HEK293T (cell line): ENCODE measurements around the gene POLR2L.

ENCODE experiments used
- CTCF ChIA-PET: fragments of 350-600 bp; formaldehyde crosslinking; extraction: SDS; loops from one replicate; lab custom pipeline; 2021; ENCODE audit warnings: antibody characterized with exemption, inconsistent platforms; lab: Yijun Ruan, JAX
- POLR2A ChIA-PET: fragments of 350-600 bp; formaldehyde crosslinking; extraction: SDS; loops from one replicate; lab custom pipeline; 2020; ENCODE audit warnings: antibody characterized with exemption, inconsistent platforms; lab: Yijun Ruan, JAX
- DNase-seq: peaks from one replicate; pipeline ENCODE4 v3.0.0; 2012; ENCODE audit warnings: mixed read lengths; ENCODE audit errors: extremely low spot score
- ARNT ChIP-seq: fragments of 450-650 bp; IDR thresholded peaks from 2 replicates; pipeline ENCODE4 v1.6.1; 2017; ENCODE audit warnings: mild to moderate bottlenecking
- BHLHE40 ChIP-seq: fragments of 450-650 bp; IDR thresholded peaks from 2 replicates; pipeline ENCODE4 v1.6.1; 2016; ENCODE audit warnings: mild to moderate bottlenecking, moderate library complexity, borderline replicate concordance
- CTBP1 ChIP-seq: fragments of 450-650 bp; IDR thresholded peaks from 2 replicates; pipeline ENCODE4 v1.6.1; 2016; ENCODE audit warnings: borderline replicate concordance
- ELF4 ChIP-seq: fragments of 450-650 bp; IDR thresholded peaks from 2 replicates; pipeline ENCODE4 v1.6.1; 2017; ENCODE audit warnings: antibody characterized with exemption
- FOXA1 ChIP-seq: fragments of 450-650 bp; IDR thresholded peaks from 2 replicates; pipeline ENCODE4 v1.6.1; 2016; ENCODE audit warnings: mild to moderate bottlenecking
- FOXK2 ChIP-seq: fragments of 450-650 bp; IDR thresholded peaks from 2 replicates; pipeline ENCODE4 v1.6.1; 2016; ENCODE audit warnings: mild to moderate bottlenecking
- FOXM1 ChIP-seq: fragments of 450-650 bp; IDR thresholded peaks from 2 replicates; pipeline ENCODE4 v1.6.1; 2017; ENCODE audit warnings: mild to moderate bottlenecking, borderline replicate concordance
- HDGF ChIP-seq: fragments of 450-650 bp; IDR thresholded peaks from 2 replicates; pipeline ENCODE4 v1.6.1; 2017; ENCODE audit warnings: antibody characterized with exemption, borderline replicate concordance
- L3MBTL2 ChIP-seq: fragments of 450-650 bp; conservative IDR thresholded peaks from 2 replicates; pipeline ENCODE4 v1.6.1; 2016; ENCODE audit warnings: mild to moderate bottlenecking
- LEF1 ChIP-seq: fragments of 450-650 bp; IDR thresholded peaks from 2 replicates; pipeline ENCODE4 v1.6.1; 2017; ENCODE audit warnings: mild to moderate bottlenecking, borderline replicate concordance
- NFRKB ChIP-seq: fragments of 450-650 bp; IDR thresholded peaks from 2 replicates; pipeline ENCODE4 v1.6.1; 2016; ENCODE audit warnings: mild to moderate bottlenecking, moderate library complexity
- PKNOX1 ChIP-seq: fragments of 450-650 bp; IDR thresholded peaks from 2 replicates; pipeline ENCODE4 v1.6.1; 2016
- SP1 ChIP-seq: fragments of 450-650 bp; IDR thresholded peaks from 2 replicates; pipeline ENCODE4 v1.6.1; 2017
- SUZ12 ChIP-seq: fragments of 450-650 bp; IDR thresholded peaks from 2 replicates; pipeline ENCODE4 v1.6.1; 2016; ENCODE audit warnings: mild to moderate bottlenecking
- TARDBP ChIP-seq: fragments of 450-650 bp; IDR thresholded peaks from 2 replicates; pipeline ENCODE4 v1.6.1; 2016
- ZNF384 ChIP-seq: fragments of 450-650 bp; IDR thresholded peaks from 2 replicates; pipeline ENCODE4 v1.6.1; 2016

Gene POLR2L

GRCh38 chr11:877565-877964 is 35.2 kb upstream of the POLR2L start:
- CTCF ChIA-PET: no interaction called here
- TF ChIP-seq FOXA1 (no peak), ARNT (no peak), FOXK2 (no peak), ELF4 (no peak), ZNF384 (no peak), FOXM1 (no peak), CTBP1 (no peak), HDGF (no peak), BHLHE40 (no peak), SP1 (no peak), LEF1 (no peak), PKNOX1 (no peak), NFRKB (no peak), L3MBTL2 (no peak)
- POLR2A ChIA-PET: interaction anchor here (0.7 kb wide), 1 partner anchor 17 kb away, joined by 3 read pairs; no protein-coding TSS in a partner anchor
- peak; percentile 53 for DNase-seq

GRCh38 chr11:876545-876944 is 34.2 kb upstream of the POLR2L start:
- DNase-seq: no peak
- POLR2A ChIA-PET: interaction anchor here (1.2 kb wide), 1 partner anchor 34 kb away, joined by 3 read pairs; the partner anchor contains the start of gene CHID1
- no peak for TF ChIP-seq BHLHE40
- no peak for TF ChIP-seq SUZ12
- TF ChIP-seq TARDBP: no peak
- TF ChIP-seq FOXK2: no peak
- TF ChIP-seq ELF4: no peak
- TF ChIP-seq ARNT: no peak
- no peak for TF ChIP-seq NFRKB
- TF ChIP-seq FOXM1: no peak
- no peak for TF ChIP-seq PKNOX1
- TF ChIP-seq L3MBTL2: no peak
- TF ChIP-seq ZNF384: no peak
- no peak for TF ChIP-seq HDGF
- CTCF ChIA-PET: no interaction called here

- TF ChIP-seq BHLHE40: no peak
- no peak for TF ChIP-seq L3MBTL2
- no peak for TF ChIP-seq TARDBP
- no peak for TF ChIP-seq ELF4
- TF ChIP-seq HDGF: no peak
- TF ChIP-seq ARNT: no peak
- no peak for TF ChIP-seq LEF1
- DNase-seq: no peak
- ChIA-PET CTCF (no interaction called here), POLR2A (interaction anchor here (1.2 kb wide), 1 partner anchor 35 kb away, joined by 3 read pairs; the partner anchor contains the start of gene CHID1)
Measured at GRCh38 chr11:875769-876301, 33.5 kb upstream of the POLR2L start.

GRCh38 chr11:875203-875602 is 32.9 kb upstream of the POLR2L start:
- CTCF ChIA-PET: no interaction called here

GRCh38 chr11:873706-874105 is 31.4 kb upstream of the POLR2L start:
- TF ChIP-seq BHLHE40 (no peak), L3MBTL2 (no peak), ARNT (no peak), SP1 (no peak), FOXA1 (no peak), SUZ12 (no peak), ELF4 (no peak), HDGF (no peak), PKNOX1 (no peak), FOXM1 (no peak), FOXK2 (no peak), LEF1 (no peak), CTBP1 (no peak), ZNF384 (no peak)
- DNase-seq: no peak
- CTCF ChIA-PET: no interaction called here
- POLR2A ChIA-PET: no interaction called here

More at GRCh38 chr11:875203-875602, 32.9 kb upstream of the POLR2L start:
- POLR2A ChIA-PET: no interaction called here
- DNase-seq: no peak
- TF ChIP-seq TARDBP: no peak
- TF ChIP-seq SUZ12: no peak
- no peak for TF ChIP-seq NFRKB
- TF ChIP-seq FOXK2: no peak
- no peak for TF ChIP-seq CTBP1
- no peak for TF ChIP-seq HDGF
- no peak for TF ChIP-seq SP1
- no peak for TF ChIP-seq ELF4
- no peak for TF ChIP-seq PKNOX1
- no peak for TF ChIP-seq L3MBTL2

- CTCF ChIA-PET: no interaction called here
- no peak for DNase-seq
- TF ChIP-seq ZNF384: no peak
- POLR2A ChIA-PET: no interaction called here
Measured at GRCh38 chr11:872799-873198, 30.5 kb upstream of the POLR2L start.
